HepG2 (cell line): ENCODE results near the gene ABHD1. TPM values are rescaled to one million over a fixed set of nuclear protein-coding genes. Genes with fewer than 3 reads are reported as not detected.

Source experiments
- ATAC-seq: fragments of 200-7000 bp; cut with Tn5 transposase; 3 replicates; pipeline ENCODE4 v1.9.1; 2020; ENCODE audit warnings: mild to moderate bottlenecking, moderate library complexity
- BruUV-seq: library from RNA; stranded (reverse); fragments of 400-500 nt; replicated peaks from 2 replicates; lab custom pipeline; 2021; lab: Mats Ljungman, UMichigan
- CTCF ChIA-PET: fragments of 300-600 bp; formaldehyde crosslinking; extraction: SDS; loops from one replicate; lab custom pipeline; 2021; ENCODE audit warnings: low total read pairs, inconsistent platforms, low intra/inter-chr PET ratio; lab: Yijun Ruan, JAX
- POLR2A ChIA-PET: fragments of 350-600 bp; sonication (Branson Sonifier 250); formaldehyde crosslinking; loops from one replicate; lab custom pipeline; 2020; ENCODE audit warnings: antibody characterized with exemption, inconsistent platforms; lab: Yijun Ruan, JAX
- DNase-seq: peaks from one replicate; pipeline ENCODE4 v3.0.0-alpha.2; 2015; ENCODE audit warnings: low spot score
- FAIRE-seq: peaks from 3 replicates; lab custom pipeline; 2011; peaks lifted over from hg19 to GRCh38; lab: Jason Lieb, UNC
- H2AFZ ChIP-seq: one replicate; pipeline ENCODE4 v1.6.1; 2011; ENCODE audit warnings: low read length, inconsistent platforms
- H3K27ac ChIP-seq: fragments of 300-600 bp; 3 replicates; pipeline ENCODE4 v1.8.0; 2011; ENCODE audit warnings: mixed run types, mild to moderate bottlenecking, mixed read lengths, low read length, inconsistent platforms; ENCODE audit not compliant: insufficient read depth; ENCODE audit errors: extremely low read length
- H3K27me3 ChIP-seq, 2 experiments: fragments of 200-600 bp in 1 of 2; 2 replicates in 1 of 2; 3 replicates in 1 of 2; pipeline versions ENCODE4 v1.6.0 to v1.8.0; 2011; ENCODE audit warnings: low read length in 2 of 2, mild to moderate bottlenecking in 2 of 2, moderate library complexity in 2 of 2, inconsistent platforms in 1 of 2; ENCODE audit not compliant: insufficient read depth in 2 of 2, control insufficient read depth in 1 of 2
- H3K36me3 ChIP-seq, 2 experiments: fragments of 200-600 bp in 1 of 2; replicated peaks in 1 of 2; 2 replicates in 1 of 2; 3 replicates in 1 of 2; pipeline versions ENCODE4 v1.5.1 to v1.8.0; 2011; ENCODE audit warnings: low read length in 2 of 2, inconsistent platforms in 1 of 2; ENCODE audit not compliant: insufficient read depth in 2 of 2, control insufficient read depth in 1 of 2
- H3K4me1 ChIP-seq: 2 replicates; pipeline ENCODE4 v1.5.1; 2012; ENCODE audit warnings: low read length, inconsistent platforms; ENCODE audit not compliant: insufficient read depth
- H3K4me2 ChIP-seq: 2 replicates; pipeline ENCODE4 v1.6.0; 2011; ENCODE audit warnings: low read depth, low read length, inconsistent platforms
- H3K4me3 ChIP-seq, 3 experiments: fragments of 200-600 bp in 1 of 3; sonication (generic), shearing (Covaris generic) in 1 of 3; replicated peaks in 1 of 3; 2 replicates each; pipeline ENCODE4 v1.5.1; 2011 to 2016; ENCODE audit warnings: low read length in 3 of 3, inconsistent platforms in 2 of 3, low read depth in 2 of 3, mild to moderate bottlenecking in 2 of 3, control low read depth in 1 of 3, mixed read lengths in 1 of 3; ENCODE audit not compliant: insufficient read depth in 1 of 3
- H3K79me2 ChIP-seq: one replicate; pipeline ENCODE4 v1.6.1; 2011; ENCODE audit warnings: low read length, inconsistent platforms; ENCODE audit not compliant: insufficient read depth
- H3K9ac ChIP-seq: 2 replicates; pipeline ENCODE4 v1.6.0; 2011; ENCODE audit warnings: mild to moderate bottlenecking, low read depth, low read length, inconsistent platforms; ENCODE audit not compliant: insufficient read depth
- H3K9me3 ChIP-seq: 2 replicates; pipeline ENCODE4 v1.5.1; 2012; ENCODE audit warnings: mild to moderate bottlenecking, low read length
- H4K20me1 ChIP-seq: 2 replicates; pipeline ENCODE4 v1.6.0; 2011; ENCODE audit warnings: inconsistent platforms, mild to moderate bottlenecking, low read length, moderate library complexity; ENCODE audit not compliant: insufficient read depth
- EHMT2 ChIP-seq: fragments of 200-600 bp; sonication (generic); IDR thresholded peaks from 2 replicates; pipeline ENCODE4 v1.7.0; 2017; ENCODE audit warnings: antibody characterized with exemption, low read depth, low read length, borderline replicate concordance
- HNRNPLL ChIP-seq: fragments of 200-400 bp; formaldehyde crosslinking; IDR thresholded peaks from 2 replicates; pipeline ENCODE4 v1.6.1; 2017; ENCODE audit warnings: mild to moderate bottlenecking, low read depth, low read length; ENCODE audit not compliant: poor library complexity, severe bottlenecking
- IRF9 ChIP-seq: sonication (generic); formaldehyde crosslinking; IDR thresholded peaks from 2 replicates; pipeline ENCODE4 v1.8.0; 2022; ENCODE audit warnings: missing genetic modification reagents, mild to moderate bottlenecking, borderline replicate concordance
- KDM2A ChIP-seq: sonication (generic); formaldehyde crosslinking; IDR thresholded peaks from 2 replicates; pipeline ENCODE4 v1.4.0; 2020; ENCODE audit warnings: low read depth, missing genetic modification reagents, borderline replicate concordance
- MLLT10 ChIP-seq: sonication (generic); formaldehyde crosslinking; IDR thresholded peaks from 2 replicates; pipeline ENCODE4 v1.4.0; 2020; ENCODE audit warnings: missing genetic modification reagents
- NCOA2 ChIP-seq: sonication (generic); formaldehyde crosslinking; IDR thresholded peaks from 2 replicates; pipeline ENCODE4 v1.8.0; 2022; ENCODE audit warnings: inconsistent platforms
- POGK ChIP-seq: sonication (generic); formaldehyde crosslinking; conservative IDR thresholded peaks from 2 replicates; pipeline ENCODE4 v1.8.0; 2022; ENCODE audit warnings: mild to moderate bottlenecking, moderate library complexity, missing genetic modification reagents
- PRPF4 ChIP-seq: fragments of 200-400 bp; formaldehyde crosslinking; IDR thresholded peaks from 2 replicates; pipeline ENCODE4 v1.6.1; 2016; ENCODE audit warnings: low read length, low read depth; ENCODE audit not compliant: poor library complexity, severe bottlenecking
- RXRA ChIP-seq: sonication (generic); formaldehyde crosslinking; IDR thresholded peaks from 2 replicates; pipeline ENCODE4 v1.5.1; 2020; ENCODE audit warnings: missing genetic modification reagents
- SRSF1 ChIP-seq: fragments of 200-400 bp; formaldehyde crosslinking; optimal IDR thresholded peaks from 2 replicates; pipeline ENCODE3; 2017; ENCODE audit warnings: mild to moderate bottlenecking, low read depth, low read length, moderate library complexity
- SRY ChIP-seq: sonication (generic); formaldehyde crosslinking; IDR thresholded peaks from 2 replicates; pipeline ENCODE4 v1.8.0; 2022; ENCODE audit warnings: mild to moderate bottlenecking, missing genetic modification reagents
- TERF1 ChIP-seq: sonication (generic); formaldehyde crosslinking; IDR thresholded peaks from 2 replicates; pipeline ENCODE4 v1.8.0; 2022; ENCODE audit warnings: mild to moderate bottlenecking, missing genetic modification reagents, moderate library complexity
- ZNF274 ChIP-seq: sonication (generic); formaldehyde crosslinking; IDR thresholded peaks from 2 replicates; pipeline ENCODE4 v1.5.1; 2020; ENCODE audit warnings: mild to moderate bottlenecking, missing genetic modification reagents
- ZNF564 ChIP-seq: sonication (generic); formaldehyde crosslinking; IDR thresholded peaks from 2 replicates; pipeline ENCODE4 v1.8.1; 2023; ENCODE audit warnings: mild to moderate bottlenecking, missing genetic modification reagents
- ZNF639 ChIP-seq: conservative IDR thresholded peaks from 2 replicates; pipeline ENCODE4 v1.6.1; 2018; ENCODE audit warnings: missing genetic modification reagents
- ZNF674 ChIP-seq: sonication (generic); formaldehyde crosslinking; IDR thresholded peaks from 2 replicates; pipeline ENCODE4 v1.5.0; 2020; ENCODE audit warnings: low read depth, mild to moderate bottlenecking, missing genetic modification reagents
- ZNF780A ChIP-seq: sonication (generic); formaldehyde crosslinking; IDR thresholded peaks from 2 replicates; pipeline ENCODE4 v1.8.0; 2022; ENCODE audit warnings: mild to moderate bottlenecking, missing genetic modification reagents, moderate library complexity
- WGBS: methylation state at CpG from one replicate; pipeline ENCODE4 v1.1.6; 2017; ENCODE audit warnings: low lambda C conversion rate; 5-methylcytosine and 5-hydroxymethylcytosine counted together
- in situ Hi-C: cut with HindIII; loops from 2 replicates; pipeline ENCODE4 v1.10.0; 2017; ENCODE audit warnings: low pct_unique_long_range_greater_than_20kb; ENCODE audit not compliant: extremely low pct_ligation_motif_present
- intact Hi-C: fragments of 100-400 bp; cut with micrococcal nuclease; formaldehyde crosslinking; loops from one replicate; pipeline ENCODE4 v1.10.0; 2022; ENCODE audit not compliant: unreplicated experiment
- polyA plus RNA-seq, 8 experiments: library from polyadenylated mRNA; depleted of rRNA in 3 of 8; stranded (reverse) in 7 of 8; unstranded in 1 of 8; fragments of >200 nt; fragmentation: Illumina TruSeq in 4 of 8; extraction: Trizol in 4 of 8; gene quantifications; 2 replicates each; pipeline versions ENCODE4 v1.2.1 to v1.2.3, GENCODE V29; 2011 to 2016; ENCODE audit warnings: low read depth in 4 of 8, missing spikeins in 1 of 8, mixed read lengths in 1 of 8; ENCODE audit not compliant: insufficient read depth in 1 of 8
- total RNA-seq, 5 experiments: library from RNA; depleted of rRNA; stranded (reverse); fragments of >200 nt; fragmentation: Illumina TruSeq; extraction: Trizol; gene quantifications; 2 replicates each; pipeline ENCODE4 v1.2.3, GENCODE V29; 2016; ENCODE audit warnings: low read depth in 1 of 5

The ABHD1 gene
- total and polyA plus RNA-seq, 2 of the 13 experiments (the other 11 are each of a cell fraction or from before 2014, with no cell fraction given) = 0.04 to 0.81 TPM

GRCh38 chr2:27095745-27096651 lies 27.6 kb upstream of the ABHD1 start:
- Histone ChIP-seq H3K36me3 (peaks cover 4 to 42% of the 10 kb centered on the region in 2 experiments), H3K27me3 (no peaks in the 10 kb centered on the region), H3K4me2 (peak overlapping the region; percentile 96), H3K4me3 (peak overlapping the region; percentile 33 to 61 (median 35); a peak in 5 of 6 replicates), H3K79me2 (peaks cover 25% of the 10 kb centered on the region), H4K20me1 (no peaks in the 10 kb centered on the region), H3K27ac (peak overlapping the region; percentile 97), H2AFZ (no peak overlapping the region), H3K9ac (peak overlapping the region; percentile 79), H3K9me3 (no peaks in the 10 kb centered on the region), H3K4me1 (peaks cover 62% of the 10 kb centered on the region)
- FAIRE-seq = peak; percentile 95
- 16% methylated on average over 16 of the region's 18 CpGs for WGBS
- intact Hi-C loops = loop anchor here (5.0 kb wide), 2 partner anchors 116 to 196 kb away; partner anchors contain the start of genes ATRAID and SLC5A6
- in situ Hi-C loops = loop anchor here (5.0 kb wide), 2 partner anchors 101 to 186 kb away; partner anchors contain the start of gene TRIM54
- no TSS peak for BruUV-seq
- peak; percentile 97 for DNase-seq
- peak; percentile 64 for ATAC-seq
- POLR2A ChIA-PET = interaction anchor here (0.6 to 4.5 kb wide), 25 partner anchors 9 to 197 kb away, joined by 3 to 40 read pairs (median 4); partner anchors contain the start of genes ABHD1, AGBL5, EMILIN1 and KHK
- CTCF ChIA-PET = interaction anchor here (1.6 kb wide), 1 partner anchor 184 kb away, joined by 5 read pairs; no protein-coding TSS in a partner anchor
- TF ChIP-seq EHMT2 (no peak), POGK (CRISPR knock-in tag) (peak; percentile 80), RXRA (CRISPR knock-in tag) (peak; percentile 93), SRY (peak; percentile 63; the same call in 1 of the 2 replicates), ZNF639 (CRISPR knock-in tag) (peak; percentile 76; the same call in 1 of the 2 replicates), ZNF780A (peak; percentile 78; the same call in 1 of the 2 replicates), ZNF674 (no peak), ZNF274 (CRISPR knock-in tag) (peak; percentile 63; the same call in 1 of the 2 replicates), PRPF4 (no peak), KDM2A (peak; percentile 80), ZNF564 (CRISPR knock-in tag) (peak; percentile 96), TERF1 (CRISPR knock-in tag) (no peak), HNRNPLL (no peak), IRF9 (CRISPR knock-in tag) (peak; percentile 56; the same call in 1 of the 2 replicates), MLLT10 (no peak), SRSF1 (peak; percentile 54), NCOA2 (CRISPR knock-in tag) (peak; percentile 95)
